HCT116 (cell line): ENCODE results near the gene AGAP1. TPM values are rescaled to one million over a fixed set of nuclear protein-coding genes. Genes with fewer than 3 reads are reported as not detected.

Source experiments
- ATAC-seq: fragments of 200-7000 bp; cut with Tn5 transposase; 2 replicates; pipeline ENCODE4 v1.9.1; 2020; ENCODE audit warnings: mild to moderate bottlenecking, moderate library complexity
- BruUV-seq: library from RNA; stranded (reverse); fragments of 400-500 nt; replicated peaks from 2 replicates; lab custom pipeline; 2021; lab: Mats Ljungman, UMichigan
- CTCF ChIA-PET: fragments of 300-600 bp; sonication (Branson Sonifier 250); formaldehyde crosslinking; loops from one replicate; lab custom pipeline; 2021; ENCODE audit warnings: antibody characterized with exemption; lab: Charles Lee
- POLR2A ChIA-PET: fragments of 300-600, 350-600 bp; sonication (Branson Sonifier 250); formaldehyde crosslinking; loops from one replicate; lab custom pipeline; 2021; ENCODE audit warnings: antibody characterized with exemption; lab: Charles Lee
- RAD21 ChIA-PET, 2 experiments: fragments of 300-600 bp; sonication (Branson Sonifier 250); formaldehyde crosslinking; loops; one replicate each; lab custom pipeline; 2023; ENCODE audit warnings: low total read pairs in 2 of 2; ENCODE audit not compliant: uncharacterized antibody in 2 of 2, unreplicated experiment in 2 of 2, low non-redundant PET in 1 of 2; lab: Charles Lee
- DNase-seq: peaks from one replicate; pipeline ENCODE4 v3.0.0-alpha.2; 2010; ENCODE audit warnings: low read depth, low spot score
- H2AFZ ChIP-seq: fragments of 200-600 bp; shearing (Covaris generic), sonication (generic); 2 replicates; pipeline ENCODE4 v1.6.1; 2017; ENCODE audit warnings: low read depth, mixed run types, mixed read lengths, antibody characterized with exemption, low read length; ENCODE audit not compliant: poor library complexity, severe bottlenecking
- H3K27ac ChIP-seq: 2 replicates; pipeline ENCODE4 v1.5.1; 2012; ENCODE audit warnings: low read depth, low read length
- H3K27me3 ChIP-seq: fragments of 200-600 bp; sonication (generic); 2 replicates; pipeline ENCODE4 v1.6.1; 2016; ENCODE audit warnings: mixed run types, low read length, mixed read lengths; ENCODE audit not compliant: insufficient read depth
- H3K36me3 ChIP-seq, 2 experiments: fragments of 200-500 bp in 1 of 2; fragments of 200-600 bp in 1 of 2; sonication (Bioruptor generic) in 1 of 2; sonication (generic) in 1 of 2; 2 replicates each; pipeline versions ENCODE4 v1.5.1 to v1.6.1; 2014 to 2016; ENCODE audit warnings: low read length in 2 of 2, inconsistent platforms in 1 of 2, mixed read lengths in 1 of 2, mixed run types in 1 of 2; ENCODE audit not compliant: insufficient read depth in 2 of 2, control insufficient read depth in 1 of 2
- H3K4me1 ChIP-seq, 2 experiments: fragments of 200-600 bp in 1 of 2; sonication (generic) in 1 of 2; 2 replicates each; pipeline versions ENCODE4 v1.5.1 to v1.6.1; 2012 to 2017; ENCODE audit warnings: low read length in 2 of 2, inconsistent platforms in 1 of 2, mild to moderate bottlenecking in 1 of 2, mixed read lengths in 1 of 2, mixed run types in 1 of 2, moderate library complexity in 1 of 2; ENCODE audit not compliant: insufficient read depth in 2 of 2, control insufficient read depth in 1 of 2
- H3K4me2 ChIP-seq: fragments of 200-600 bp; sonication (generic); 2 replicates; pipeline ENCODE4 v1.6.1; 2017; ENCODE audit warnings: mixed run types, low read length, mixed read lengths
- H3K4me3 ChIP-seq, 2 experiments: fragments of 200-600 bp in 1 of 2; sonication (generic) in 1 of 2; replicated peaks in 1 of 2; 2 replicates each; pipeline ENCODE4 v1.5.1; 2011 to 2016; ENCODE audit warnings: low read length in 2 of 2, control low read depth in 1 of 2, low read depth in 1 of 2, mild to moderate bottlenecking in 1 of 2, mixed read lengths in 1 of 2, mixed run types in 1 of 2
- H3K79me2 ChIP-seq: fragments of 200-600 bp; sonication (generic); 2 replicates; pipeline ENCODE4 v1.6.1; 2017; ENCODE audit warnings: mild to moderate bottlenecking, mixed run types, low read length, moderate library complexity, mixed read lengths; ENCODE audit not compliant: insufficient read depth
- H3K9ac ChIP-seq: fragments of 200-600 bp; sonication (generic); 2 replicates; pipeline ENCODE4 v1.6.1; 2016; ENCODE audit warnings: low read length, mixed read lengths
- H3K9me2 ChIP-seq: fragments of 200-600 bp; sonication (generic), shearing (Covaris generic); 2 replicates; pipeline ENCODE4 v1.6.1; 2017; ENCODE audit warnings: mixed run types, mild to moderate bottlenecking, moderate library complexity; ENCODE audit not compliant: insufficient read depth
- H3K9me3 ChIP-seq, 2 experiments: fragments of 200-500 bp in 1 of 2; fragments of 200-600 bp in 1 of 2; sonication (Bioruptor generic) in 1 of 2; sonication (generic) in 1 of 2; 2 replicates each; pipeline ENCODE4 v1.6.1; 2014 to 2017; ENCODE audit warnings: low read length in 2 of 2, mixed read lengths in 2 of 2, inconsistent platforms in 1 of 2, low read depth in 1 of 2, mild to moderate bottlenecking in 1 of 2, mixed run types in 1 of 2, moderate library complexity in 1 of 2; ENCODE audit not compliant: control insufficient read depth in 1 of 2, insufficient read depth in 1 of 2
- H4K20me1 ChIP-seq: fragments of 200-600 bp; sonication (generic), shearing (Covaris generic); 2 replicates; pipeline ENCODE4 v1.6.1; 2017; ENCODE audit warnings: mixed run types, mild to moderate bottlenecking, moderate library complexity; ENCODE audit not compliant: insufficient read depth
- ATF3 ChIP-seq: IDR thresholded peaks from 2 replicates; pipeline ENCODE4 v1.6.1; 2012
- CBX3 ChIP-seq: IDR thresholded peaks from 2 replicates; pipeline ENCODE4 v1.6.1; 2012; ENCODE audit warnings: low read depth
- EGR1 ChIP-seq: IDR thresholded peaks from 2 replicates; pipeline ENCODE4 v1.6.1; 2012; ENCODE audit warnings: low read depth
- ELF1 ChIP-seq: IDR thresholded peaks from 2 replicates; pipeline ENCODE4 v1.6.1; 2012; ENCODE audit warnings: low read depth, borderline replicate concordance
- EZH2 ChIP-seq: fragments of 200-600 bp; sonication (generic); IDR thresholded peaks from 2 replicates; pipeline ENCODE4 v1.6.1; 2017; ENCODE audit warnings: antibody characterized with exemption, mixed run types
- EZH2phosphoT487 ChIP-seq: fragments of 200-600 bp; IDR thresholded peaks from 2 replicates; pipeline ENCODE4 v1.6.1; 2018; ENCODE audit warnings: antibody characterized with exemption, borderline replicate concordance
- FOSL1 ChIP-seq: IDR thresholded peaks from 2 replicates; pipeline ENCODE4 v1.6.1; 2012; ENCODE audit warnings: low read depth
- JUND ChIP-seq: IDR thresholded peaks from 2 replicates; pipeline ENCODE4 v1.6.1; 2012
- MAX ChIP-seq: IDR thresholded peaks from 2 replicates; pipeline ENCODE4 v1.6.1; 2012
- POLR2A ChIP-seq: IDR thresholded peaks from 2 replicates; pipeline ENCODE4 v1.7.0; 2011; ENCODE audit warnings: borderline replicate concordance; ENCODE audit not compliant: insufficient read depth, insufficient read length; ENCODE audit errors: extremely low read depth
- RAD21 ChIP-seq: IDR thresholded peaks from 2 replicates; pipeline ENCODE4 v1.6.1; 2012; ENCODE audit warnings: low read depth, mild to moderate bottlenecking
- REST ChIP-seq: IDR thresholded peaks from 2 replicates; pipeline ENCODE4 v1.6.1; 2012; ENCODE audit warnings: low read depth
- SIN3A ChIP-seq: IDR thresholded peaks from 2 replicates; pipeline ENCODE4 v1.6.1; 2012; ENCODE audit warnings: low read depth
- SP1 ChIP-seq: IDR thresholded peaks from 2 replicates; pipeline ENCODE4 v1.6.1; 2012; ENCODE audit warnings: low read depth
- SRF ChIP-seq: IDR thresholded peaks from 2 replicates; pipeline ENCODE4 v1.6.1; 2012; ENCODE audit warnings: low read depth
- TCF7L2 ChIP-seq: IDR thresholded peaks from 2 replicates; pipeline ENCODE4 v1.7.0; 2011; ENCODE audit warnings: borderline replicate concordance, inconsistent platforms; ENCODE audit not compliant: insufficient read depth, insufficient read length; ENCODE audit errors: extremely low read depth
- YY1 ChIP-seq: IDR thresholded peaks from 2 replicates; pipeline ENCODE4 v1.6.1; 2011; ENCODE audit warnings: low read length, low read depth, moderate library complexity, mild to moderate bottlenecking; ENCODE audit not compliant: insufficient replicate concordance; ENCODE audit errors: extremely low read depth
- ZBTB33 ChIP-seq: IDR thresholded peaks from 2 replicates; pipeline ENCODE4 v1.6.1; 2011; ENCODE audit warnings: mild to moderate bottlenecking, low read length, moderate library complexity; ENCODE audit not compliant: insufficient replicate concordance; ENCODE audit errors: extremely low read depth
- ZFX ChIP-seq: fragments of 450-650 bp; IDR thresholded peaks from 2 replicates; pipeline ENCODE4 v1.6.1; 2017
- ZNF274 ChIP-seq: fragments of 200-500 bp; sonication (Bioruptor generic); IDR thresholded peaks from 2 replicates; pipeline ENCODE4 v1.6.1; 2014; ENCODE audit warnings: mild to moderate bottlenecking, low read depth, low read length, inconsistent platforms
- intact Hi-C: fragments of 100-400 bp; cut with micrococcal nuclease; formaldehyde crosslinking; loops from 2 replicates; pipeline ENCODE4 v1.10.0; 2022
- total RNA-seq: library from RNA; stranded (reverse); gene quantifications from one replicate; pipeline ENCODE4 v1.2.1, GENCODE V29; 2021; ENCODE audit not compliant: unreplicated experiment

AGAP1 gene
- total RNA-seq, 1 experiment from 2014 or later, result 43.8 TPM

GRCh38 chr2:235505181-235505741 lies 11.4 kb downstream of the AGAP1 start:
- no peaks in the 10 kb centered on the region for H3K9me3 ChIP-seq
- peaks cover 98% of the 10 kb centered on the region for H3K79me2 ChIP-seq
- BruUV-seq, result no TSS peak
- intact Hi-C loops, result no loop called here
- peak overlapping the region; percentile 12; the same call in 1 of the 2 replicates for H3K4me2 ChIP-seq
- DNase-seq (no peak), ATAC-seq (peak; percentile 66)
- H3K27ac ChIP-seq, result no peak overlapping the region
- TF ChIP-seq RAD21 (no peak), SIN3A (no peak), MAX (no peak), EZH2phosphoT487 (no peak), REST (no peak), YY1 (no peak), SRF (no peak), ELF1 (no peak), ZBTB33 (no peak), TCF7L2 (no peak), ATF3 (no peak), EGR1 (no peak), JUND (no peak), ZFX (no peak), ZNF274 (no peak), CBX3 (no peak), FOSL1 (no peak), EZH2 (no peak), POLR2A (no peak), SP1 (no peak)
- no peak overlapping the region for H3K9ac ChIP-seq
- ChIA-PET POLR2A (no interaction called here), CTCF (no interaction called here), RAD21 (no interaction called here)
- H4K20me1 ChIP-seq, result peaks cover 31% of the 10 kb centered on the region; the same call in 1 of the 2 replicates
- H3K36me3 ChIP-seq, result no peaks in the 10 kb centered on the region
- no peak overlapping the region for H3K4me3 ChIP-seq
- H3K9me2 ChIP-seq, result no peaks in the 10 kb centered on the region
- peaks cover 37 to 56% of the 10 kb centered on the region in 2 experiments for H3K4me1 ChIP-seq
- H2AFZ ChIP-seq, result no peak overlapping the region
- no peaks in the 10 kb centered on the region for H3K27me3 ChIP-seq
